ENCODE data around the gene ACP6. TPM values are rescaled to one million over a fixed set of nuclear protein-coding genes. Genes with fewer than 3 reads are reported as not detected.

ACP6 gene
- total and polyA plus RNA-seq, 7 donors: 4.1 to 8.8 (median 5.3) TPM

GRCh38 chr1:147611586-147611985 lies 58.7 kb downstream of the ACP6 start:
- 17 to 46% (median 26%) methylated on average over 8 of the region's 8 CpGs for WGBS, 3 donors

GRCh38 chr1:147611021-147611426 lies 59.3 kb downstream of the ACP6 start:
- H3K27me3 ChIP-seq (ENCODE audit: insufficient read depth in 3 of 3, low read length in 2 of 3): no peaks in the 10 kb centered on the region
- intact Hi-C loops (cut with DNase I): no loop called here

More at GRCh38 chr1:147611586-147611985, 58.7 kb downstream of the ACP6 start:
- no peak for DNase-seq
- Histone ChIP-seq H3K36me3 (ENCODE audit: insufficient read depth in 1 of 2, low read depth in 1 of 2) (peaks cover 5 to 41% of the 10 kb centered on the region in 2 donors), H3K4me1 (peaks cover 56% of the 10 kb centered on the region), H3K27me3 (ENCODE audit: insufficient read depth in 3 of 3, low read length in 2 of 3) (no peaks in the 10 kb centered on the region), H3K4me3 (peak overlapping the region; percentile 17), H3K9me3 (no peaks in the 10 kb centered on the region), H3K27ac (peak overlapping the region; percentile 78)
- ATAC-seq: peak; percentile 83 to 94 (median 88)
- intact Hi-C loops (cut with DNase I): no loop called here
- TF ChIP-seq, protein P1, sequence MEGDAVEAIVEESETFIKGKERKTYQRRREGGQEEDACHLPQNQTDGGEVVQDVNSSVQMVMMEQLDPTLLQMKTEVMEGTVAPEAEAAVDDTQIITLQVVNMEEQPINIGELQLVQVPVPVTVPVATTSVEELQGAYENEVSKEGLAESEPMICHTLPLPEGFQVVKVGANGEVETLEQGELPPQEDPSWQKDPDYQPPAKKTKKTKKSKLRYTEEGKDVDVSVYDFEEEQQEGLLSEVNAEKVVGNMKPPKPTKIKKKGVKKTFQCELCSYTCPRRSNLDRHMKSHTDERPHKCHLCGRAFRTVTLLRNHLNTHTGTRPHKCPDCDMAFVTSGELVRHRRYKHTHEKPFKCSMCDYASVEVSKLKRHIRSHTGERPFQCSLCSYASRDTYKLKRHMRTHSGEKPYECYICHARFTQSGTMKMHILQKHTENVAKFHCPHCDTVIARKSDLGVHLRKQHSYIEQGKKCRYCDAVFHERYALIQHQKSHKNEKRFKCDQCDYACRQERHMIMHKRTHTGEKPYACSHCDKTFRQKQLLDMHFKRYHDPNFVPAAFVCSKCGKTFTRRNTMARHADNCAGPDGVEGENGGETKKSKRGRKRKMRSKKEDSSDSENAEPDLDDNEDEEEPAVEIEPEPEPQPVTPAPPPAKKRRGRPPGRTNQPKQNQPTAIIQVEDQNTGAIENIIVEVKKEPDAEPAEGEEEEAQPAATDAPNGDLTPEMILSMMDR (IDR thresholded peaks at IDR 0.05): no peak

DNA sequence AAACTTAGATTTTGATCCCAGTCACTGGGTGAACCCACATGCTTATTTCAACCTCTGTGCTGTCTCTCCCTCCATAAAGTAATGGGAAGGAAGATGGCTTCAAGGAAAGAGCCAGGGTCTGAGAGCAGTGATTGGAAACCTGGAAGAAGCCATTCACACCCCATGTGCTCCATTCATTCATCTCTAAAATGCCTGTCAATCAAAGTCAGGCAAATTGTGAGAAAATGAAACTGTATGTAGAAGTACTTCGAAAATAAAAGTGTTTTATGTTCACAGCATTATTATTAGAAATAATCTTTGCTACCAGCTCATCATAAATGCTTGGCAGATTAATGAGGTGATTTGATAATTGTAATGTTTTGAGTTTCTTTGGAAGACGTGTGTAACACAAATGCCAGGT lies 61.0 kb downstream of the ACP6 start:
- TF ChIP-seq, protein P1 (IDR thresholded peaks at IDR 0.05): no peak
- intact Hi-C loops (cut with DNase I): no loop called here
- no peaks in the 10 kb centered on the region for H3K9me3 ChIP-seq
- ATAC-seq (no peak), DNase-seq (no peak)
- peak overlapping the region; percentile 37 for H3K27ac ChIP-seq
- peak overlapping the region; percentile 8 for H3K4me3 ChIP-seq
- H3K36me3 ChIP-seq (ENCODE audit: insufficient read depth in 1 of 2, low read depth in 1 of 2): peaks cover 0 to 35% of the 10 kb centered on the region in 2 donors
- peaks cover 56% of the 10 kb centered on the region for H3K4me1 ChIP-seq
- WGBS, 3 donors: 43 to 63% (median 43%) methylated on average over 2 of the region's 2 CpGs
- no peaks in the 10 kb centered on the region for H3K27me3 ChIP-seq (ENCODE audit: insufficient read depth in 3 of 3, low read length in 2 of 3)

More at GRCh38 chr1:147611021-147611426, 59.3 kb downstream of the ACP6 start:
- TF ChIP-seq, protein P1 (IDR thresholded peaks at IDR 0.05): no peak
- 71 to 85% (median 74%) methylated on average over 3 of the region's 3 CpGs for WGBS, 3 donors
- DNase-seq (no peak), ATAC-seq (peak in 2 of 4 donors; percentile 34)
- Histone ChIP-seq H3K4me1 (peaks cover 56% of the 10 kb centered on the region), H3K27ac (peak overlapping the region; percentile 78), H3K4me3 (peak overlapping the region; percentile 17), H3K36me3 (ENCODE audit: insufficient read depth in 1 of 2, low read depth in 1 of 2) (peaks cover 5 to 41% of the 10 kb centered on the region in 2 donors), H3K9me3 (no peaks in the 10 kb centered on the region)

DNA sequence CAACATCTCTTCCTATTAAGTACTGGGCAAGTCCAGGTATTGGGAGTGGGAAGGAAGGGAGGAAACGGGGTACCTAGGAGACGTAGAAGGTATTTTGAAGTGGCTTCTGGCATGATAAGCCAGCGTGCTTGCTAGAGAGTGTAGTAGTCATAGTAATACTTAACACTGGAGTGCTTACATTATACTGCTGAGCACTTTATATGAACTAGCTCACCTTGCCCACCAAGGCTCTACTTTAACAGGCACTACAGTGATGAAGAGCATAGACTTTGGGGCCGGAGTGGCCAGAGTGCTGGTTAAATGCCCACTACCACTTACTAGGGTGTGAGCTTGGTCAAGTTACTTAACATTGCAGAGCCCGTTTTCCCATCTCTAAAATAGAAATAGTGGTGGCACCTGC lies 61.7 kb downstream of the ACP6 start:
- H3K4me1 ChIP-seq: peaks cover 54% of the 10 kb centered on the region
- no peaks in the 10 kb centered on the region for H3K27me3 ChIP-seq (ENCODE audit: insufficient read depth in 3 of 3, low read length in 2 of 3)
- no peak overlapping the region for H3K4me3 ChIP-seq
- 61 to 90% (median 74%) methylated on average over 5 of the region's 5 CpGs for WGBS, 3 donors
- H3K36me3 ChIP-seq (ENCODE audit: insufficient read depth in 1 of 2, low read depth in 1 of 2): peaks cover 0 to 29% of the 10 kb centered on the region in 2 donors
- intact Hi-C loops (cut with DNase I): no loop called here
- ATAC-seq: no peak
- TF ChIP-seq, protein P1 (IDR thresholded peaks at IDR 0.05): no peak
- no peak overlapping the region for H3K27ac ChIP-seq
- no peaks in the 10 kb centered on the region for H3K9me3 ChIP-seq
- DNase-seq: no peak

DNA sequence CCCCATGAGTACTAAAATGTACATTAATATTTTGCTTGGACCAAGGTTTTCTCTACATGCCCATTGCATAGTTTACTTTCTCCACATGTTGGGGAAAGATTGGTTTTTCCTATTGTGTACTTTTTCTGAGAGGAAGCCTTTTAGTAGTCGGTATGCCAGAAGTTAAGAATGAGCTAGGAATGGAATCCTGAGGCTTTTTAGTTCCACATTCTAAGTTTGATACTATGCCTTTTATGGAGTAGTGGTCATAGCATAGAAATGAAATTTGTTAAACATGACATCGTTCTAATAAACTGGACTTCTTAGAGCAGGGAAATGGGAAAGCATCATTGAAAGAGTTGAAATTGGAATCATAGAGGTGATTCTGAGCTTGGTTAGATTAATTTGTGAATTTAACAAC lies 64.7 kb downstream of the ACP6 start:
- H3K36me3 ChIP-seq (ENCODE audit: insufficient read depth in 1 of 2, low read depth in 1 of 2): peaks cover 0 to 22% of the 10 kb centered on the region in 2 donors
- TF ChIP-seq, protein P1 (IDR thresholded peaks at IDR 0.05): no peak
- WGBS, 3 donors: 44 to 56% (median 45%) methylated on average over 2 of the region's 2 CpGs
- no peak overlapping the region for H3K4me3 ChIP-seq
- no peaks in the 10 kb centered on the region for H3K27me3 ChIP-seq (ENCODE audit: insufficient read depth in 3 of 3, low read length in 2 of 3)
- no peak for ATAC-seq
- no peak for DNase-seq
- intact Hi-C loops (cut with DNase I): no loop called here
- peaks cover 34% of the 10 kb centered on the region for H3K4me1 ChIP-seq
- H3K9me3 ChIP-seq: no peaks in the 10 kb centered on the region
- H3K27ac ChIP-seq: no peak overlapping the region

All from psoas muscle (tissue), 8 donors.